Endothelial cell of umbilical vein (primary cell): ENCODE results near the gene RANBP3. TPM values are rescaled to one million over a fixed set of nuclear protein-coding genes. Genes with fewer than 3 reads are reported as not detected.

Source experiments
- BruUV-seq: library from RNA; stranded (reverse); fragments of 400-500 nt; replicated peaks from 2 replicates; lab custom pipeline; 2021; lab: Mats Ljungman, UMichigan
- CTCF ChIA-PET: fragments of 300-600, 350-600 bp; sonication (Branson Sonifier 250); formaldehyde crosslinking; loops from one replicate; lab custom pipeline; 2021; ENCODE audit warnings: antibody characterized with exemption, inconsistent platforms; lab: Charles Lee
- POLR2A ChIA-PET: fragments of 300-600, 350-600 bp; sonication (Branson Sonifier 250); formaldehyde crosslinking; loops from one replicate; lab custom pipeline; 2021; ENCODE audit warnings: antibody characterized with exemption, inconsistent platforms; lab: Charles Lee
- DNase-seq: peaks from one replicate; pipeline ENCODE4 v3.0.0-alpha.2; 2011; ENCODE audit warnings: low read depth, low spot score
- FAIRE-seq: peaks from 2 replicates; lab custom pipeline; 2011; peaks lifted over from hg19 to GRCh38; lab: Jason Lieb, UNC
- H2AFZ ChIP-seq: 2 replicates; pipeline ENCODE4 v1.6.0; 2012; ENCODE audit warnings: low read depth, low read length, control low read depth, inconsistent platforms
- H3K27ac ChIP-seq: 2 replicates; pipeline ENCODE4 v1.5.1; 2011; ENCODE audit warnings: low read depth, mild to moderate bottlenecking, control low read depth, low read length, moderate library complexity; ENCODE audit not compliant: insufficient read depth
- H3K27me3 ChIP-seq, 2 experiments: 2 replicates each; pipeline versions ENCODE4 v1.6.0 to v1.6.1; 2011; ENCODE audit warnings: low read length in 2 of 2, mixed read lengths in 1 of 2; ENCODE audit not compliant: control insufficient read depth in 2 of 2, insufficient read depth in 2 of 2
- H3K36me3 ChIP-seq, 2 experiments: 2 replicates in 1 of 2; 3 replicates in 1 of 2; pipeline ENCODE4 v1.5.1; 2011; ENCODE audit warnings: low read length in 2 of 2, mild to moderate bottlenecking in 1 of 2, moderate library complexity in 1 of 2; ENCODE audit not compliant: control insufficient read depth in 2 of 2, insufficient read depth in 2 of 2; ENCODE audit errors: extremely low read depth in 1 of 2
- H3K4me1 ChIP-seq: 3 replicates; pipeline ENCODE4 v1.5.1; 2011; ENCODE audit warnings: mild to moderate bottlenecking, low read length; ENCODE audit not compliant: control insufficient read depth, insufficient read depth; ENCODE audit errors: extremely low read depth
- H3K4me2 ChIP-seq: 2 replicates; pipeline ENCODE4 v1.6.1; 2011; ENCODE audit warnings: low read length, control low read depth, mixed read lengths; ENCODE audit not compliant: insufficient read depth
- H3K4me3 ChIP-seq, 3 experiments: fragments of 200-600 bp in 1 of 3; sonication (generic), shearing (Covaris generic) in 1 of 3; replicated peaks in 1 of 3; 2 replicates each; pipeline ENCODE4 v1.5.1; 2011 to 2016; ENCODE audit warnings: control low read depth in 3 of 3, low read length in 3 of 3, mild to moderate bottlenecking in 2 of 3, inconsistent platforms in 1 of 3, low read depth in 1 of 3, moderate library complexity in 1 of 3; ENCODE audit not compliant: insufficient read depth in 1 of 3
- H3K79me2 ChIP-seq: 2 replicates; pipeline ENCODE4 v1.6.0; 2012; ENCODE audit warnings: low read length, inconsistent platforms; ENCODE audit not compliant: control insufficient read depth, insufficient read depth
- H3K9ac ChIP-seq: replicated peaks from 2 replicates; pipeline ENCODE3; 2011; ENCODE audit warnings: low read length, control low read depth; ENCODE audit not compliant: insufficient read depth; ENCODE audit errors: extremely low read depth
- H3K9me1 ChIP-seq: replicated peaks from 3 replicates; pipeline ENCODE4 v1.6.0; 2011; ENCODE audit warnings: mild to moderate bottlenecking, low read length; ENCODE audit not compliant: control insufficient read depth, insufficient read depth; ENCODE audit errors: extremely low read depth
- H3K9me3 ChIP-seq: replicated peaks from 2 replicates; pipeline ENCODE4 v1.5.1; 2012; ENCODE audit warnings: low read length, inconsistent platforms; ENCODE audit not compliant: control insufficient read depth, insufficient read depth
- H4K20me1 ChIP-seq: replicated peaks from 2 replicates; pipeline ENCODE3; 2011; ENCODE audit warnings: mild to moderate bottlenecking, low read length; ENCODE audit not compliant: control insufficient read depth, insufficient read depth; ENCODE audit errors: extremely low read depth
- CTCF ChIP-seq, 2 donors: IDR thresholded peaks; 1 replicate in 1 of 2; 2 replicates in 1 of 2; pipeline ENCODE4 v1.5.1; 2011; ENCODE audit warnings: low read length in 2 of 2, mild to moderate bottlenecking in 2 of 2, moderate library complexity in 2 of 2, control low read depth in 1 of 2, inconsistent platforms in 1 of 2, low read depth in 1 of 2; ENCODE audit not compliant: insufficient read depth in 1 of 2; ENCODE audit errors: extremely low read depth in 1 of 2
- EZH2 ChIP-seq: IDR thresholded peaks from 2 replicates; pipeline ENCODE4 v1.6.1; 2012; ENCODE audit warnings: borderline replicate concordance, low read depth, mild to moderate bottlenecking, moderate library complexity, low read length, inconsistent platforms; ENCODE audit not compliant: severe bottlenecking
- FOS ChIP-seq: IDR thresholded peaks from 2 replicates; pipeline ENCODE4 v1.6.1; 2011; ENCODE audit warnings: mild to moderate bottlenecking, low read length, moderate library complexity, borderline replicate concordance; ENCODE audit not compliant: insufficient read depth
- GATA2 ChIP-seq: IDR thresholded peaks from 2 replicates; pipeline ENCODE4 v1.7.0; 2011; ENCODE audit warnings: low read depth, mild to moderate bottlenecking, moderate library complexity, mixed read lengths, low read length; ENCODE audit not compliant: insufficient read length, insufficient read depth
- JUN ChIP-seq: IDR thresholded peaks from 2 replicates; pipeline ENCODE4 v1.6.1; 2011; ENCODE audit warnings: borderline replicate concordance, low read depth; ENCODE audit not compliant: insufficient read length, insufficient read depth
- MAX ChIP-seq: IDR thresholded peaks from 2 replicates; pipeline ENCODE4 v1.6.1; 2011; ENCODE audit not compliant: insufficient read depth, insufficient read length
- MYC ChIP-seq: IDR thresholded peaks from one replicate; pipeline ENCODE4 v1.6.1; 2011; ENCODE audit warnings: mild to moderate bottlenecking, low read depth, low read length
- POLR2A ChIP-seq: IDR thresholded peaks from 2 replicates; pipeline ENCODE4 v1.6.1; 2012; ENCODE audit warnings: low read depth, mild to moderate bottlenecking, control low read depth, low read length
- POLR2AphosphoS5 ChIP-seq: IDR thresholded peaks from 2 replicates; pipeline ENCODE4 v1.6.1; 2012; ENCODE audit warnings: low read depth, mild to moderate bottlenecking, control low read depth, low read length, moderate library complexity; ENCODE audit not compliant: insufficient read depth
- dilution Hi-C: fragments of 300-500 bp; cut with MboI; formaldehyde crosslinking; loops from one replicate; pipeline ENCODE4 v1.15.0; 2019; ENCODE audit warnings: low sequenced_read_pairs; ENCODE audit not compliant: extremely low pct_ligation_motif_present
- intact Hi-C: fragments of 100-400 bp; cut with micrococcal nuclease; formaldehyde crosslinking; loops from one replicate; pipeline ENCODE4 v1.10.0; 2022
- polyA plus RNA-seq, 4 experiments: library from polyadenylated mRNA; depleted of rRNA in 3 of 4; stranded (reverse) in 3 of 4; unstranded in 1 of 4; fragments of >200 nt; gene quantifications; 2 replicates each; pipeline versions ENCODE4 v1.2.1 to v1.2.3, GENCODE V29; 2011 to 2012; ENCODE audit warnings: missing spikeins in 1 of 4
- total RNA-seq: library from RNA; stranded (reverse); gene quantifications from 2 replicates; pipeline ENCODE4 v1.2.3, GENCODE V29; 2021

Gene RANBP3
- total and polyA plus RNA-seq, 2 donors (not counting 3 experiments of a cell fraction or from before 2014, with no cell fraction given): 72.3 to 85.3 TPM

- CTCF ChIA-PET: interaction anchor here (1.1 kb wide), 1 partner anchor 121 kb away, joined by 3 read pairs; no protein-coding TSS in a partner anchor
- intact Hi-C loops: no loop called here
- no peak overlapping the region for H3K9ac ChIP-seq
Measured at GRCh38 chr19:5895409-5895808, 82.5 kb downstream of the RANBP3 start.

More at GRCh38 chr19:5895409-5895808, 82.5 kb downstream of the RANBP3 start:
- no peak for DNase-seq
- dilution Hi-C loops: no loop called here
- Histone ChIP-seq H3K36me3 (peaks cover 0 to 15% of the 10 kb centered on the region in 2 experiments), H3K27ac (no peak overlapping the region), H4K20me1 (no peaks in the 10 kb centered on the region), H3K9me1 (no peaks in the 10 kb centered on the region), H3K9me3 (no peaks in the 10 kb centered on the region), H3K79me2 (peaks cover 14% of the 10 kb centered on the region), H3K4me1 (peaks cover 19% of the 10 kb centered on the region), H2AFZ (no peak overlapping the region), H3K27me3 (no peaks in the 10 kb centered on the region), H3K4me3 (no peak overlapping the region), H3K4me2 (no peak overlapping the region)
- BruUV-seq: no TSS peak
- FAIRE-seq: no peak
- no peak for TF ChIP-seq MAX
- no peak for TF ChIP-seq GATA2
- no peak for TF ChIP-seq FOS
- TF ChIP-seq MYC: no peak
- no peak for TF ChIP-seq JUN
- TF ChIP-seq CTCF (IDR thresholded peaks at IDR 0.05; ENCODE audit: extremely low read depth in 1 of 2, insufficient read depth in 1 of 2, low read depth in 1 of 2, low read length in 2 of 2): no peak
- TF ChIP-seq POLR2A: no peak
- no peak for TF ChIP-seq POLR2AphosphoS5
- no peak for TF ChIP-seq EZH2
- POLR2A ChIA-PET: no interaction called here
